Loucy (cell line): ENCODE results near the gene OR4Q2.

Experiments used
- EZH2phosphoT487 ChIP-seq: fragments of 200-600 bp; IDR thresholded peaks from 2 replicates; pipeline ENCODE4 v1.6.1; 2018; ENCODE audit warnings: antibody characterized with exemption, mild to moderate bottlenecking, moderate library complexity, borderline replicate concordance
- TF ChIP-seq, protein P1 (sequence below): fragments of 200-600 bp; sonication (generic); conservative IDR thresholded peaks from 2 replicates; pipeline ENCODE4 v1.5.1; 2014; ENCODE audit warnings: mild to moderate bottlenecking, antibody characterized with exemption, low read length

DNA sequence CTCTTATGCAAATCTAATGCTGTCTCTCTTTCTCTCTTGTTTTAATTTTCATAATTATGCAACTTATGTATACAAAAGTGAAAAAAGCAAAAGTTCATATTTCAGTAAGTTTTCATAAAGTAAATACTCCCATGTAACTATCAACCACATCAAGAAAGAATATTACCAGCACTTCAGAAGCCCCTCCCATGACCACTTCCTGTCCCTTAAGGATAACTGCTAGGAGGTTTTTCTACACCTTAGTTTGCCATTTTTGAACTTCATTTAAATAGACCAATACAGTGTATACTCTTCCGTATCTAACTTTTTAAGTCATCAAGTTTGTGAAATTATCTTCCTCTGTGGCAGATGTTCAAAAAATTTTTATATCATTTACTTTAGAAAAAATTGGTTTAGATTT lies 27.1 kb upstream of the OR4Q2 start:
- TF ChIP-seq, protein P1, sequence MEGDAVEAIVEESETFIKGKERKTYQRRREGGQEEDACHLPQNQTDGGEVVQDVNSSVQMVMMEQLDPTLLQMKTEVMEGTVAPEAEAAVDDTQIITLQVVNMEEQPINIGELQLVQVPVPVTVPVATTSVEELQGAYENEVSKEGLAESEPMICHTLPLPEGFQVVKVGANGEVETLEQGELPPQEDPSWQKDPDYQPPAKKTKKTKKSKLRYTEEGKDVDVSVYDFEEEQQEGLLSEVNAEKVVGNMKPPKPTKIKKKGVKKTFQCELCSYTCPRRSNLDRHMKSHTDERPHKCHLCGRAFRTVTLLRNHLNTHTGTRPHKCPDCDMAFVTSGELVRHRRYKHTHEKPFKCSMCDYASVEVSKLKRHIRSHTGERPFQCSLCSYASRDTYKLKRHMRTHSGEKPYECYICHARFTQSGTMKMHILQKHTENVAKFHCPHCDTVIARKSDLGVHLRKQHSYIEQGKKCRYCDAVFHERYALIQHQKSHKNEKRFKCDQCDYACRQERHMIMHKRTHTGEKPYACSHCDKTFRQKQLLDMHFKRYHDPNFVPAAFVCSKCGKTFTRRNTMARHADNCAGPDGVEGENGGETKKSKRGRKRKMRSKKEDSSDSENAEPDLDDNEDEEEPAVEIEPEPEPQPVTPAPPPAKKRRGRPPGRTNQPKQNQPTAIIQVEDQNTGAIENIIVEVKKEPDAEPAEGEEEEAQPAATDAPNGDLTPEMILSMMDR, result no peak
- TF ChIP-seq EZH2phosphoT487, result no peak
